ENCODE measurements around the gene IPPK.

The IPPK gene

GRCh38 chr9:92657296-92658094, 12.4 kb downstream of the IPPK start:
- no peak for DNase-seq (ENCODE audit: low read depth, low spot score)

DNA sequence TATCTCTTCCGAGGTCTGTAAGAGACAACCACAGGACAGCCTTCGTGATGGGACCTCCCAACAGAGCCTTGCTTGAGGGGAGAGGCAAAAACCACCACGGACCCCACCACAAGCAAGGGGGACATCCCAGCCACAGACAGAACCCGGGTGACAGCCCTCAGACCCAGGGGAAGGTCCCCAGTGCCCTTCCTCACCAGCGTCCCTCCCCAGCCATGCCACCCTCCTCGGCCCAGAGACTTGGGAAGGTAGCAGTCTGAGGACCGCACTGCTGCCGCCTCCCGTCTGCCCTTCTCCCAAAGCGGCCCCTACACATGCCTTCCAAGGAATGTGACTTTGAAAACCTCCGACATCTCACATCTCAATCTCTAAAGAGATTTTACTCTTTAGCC, 13.4 kb downstream of the IPPK start:
- no peak for DNase-seq (ENCODE audit: low read depth, low spot score)

- no peak for DNase-seq (ENCODE audit: low read depth, low spot score)
Observed at GRCh38 chr9:92655896-92656536, 13.9 kb downstream of the IPPK start.

GRCh38 chr9:92655366-92655765, 14.6 kb downstream of the IPPK start:
- no peak for DNase-seq (ENCODE audit: low read depth, low spot score)

DNA sequence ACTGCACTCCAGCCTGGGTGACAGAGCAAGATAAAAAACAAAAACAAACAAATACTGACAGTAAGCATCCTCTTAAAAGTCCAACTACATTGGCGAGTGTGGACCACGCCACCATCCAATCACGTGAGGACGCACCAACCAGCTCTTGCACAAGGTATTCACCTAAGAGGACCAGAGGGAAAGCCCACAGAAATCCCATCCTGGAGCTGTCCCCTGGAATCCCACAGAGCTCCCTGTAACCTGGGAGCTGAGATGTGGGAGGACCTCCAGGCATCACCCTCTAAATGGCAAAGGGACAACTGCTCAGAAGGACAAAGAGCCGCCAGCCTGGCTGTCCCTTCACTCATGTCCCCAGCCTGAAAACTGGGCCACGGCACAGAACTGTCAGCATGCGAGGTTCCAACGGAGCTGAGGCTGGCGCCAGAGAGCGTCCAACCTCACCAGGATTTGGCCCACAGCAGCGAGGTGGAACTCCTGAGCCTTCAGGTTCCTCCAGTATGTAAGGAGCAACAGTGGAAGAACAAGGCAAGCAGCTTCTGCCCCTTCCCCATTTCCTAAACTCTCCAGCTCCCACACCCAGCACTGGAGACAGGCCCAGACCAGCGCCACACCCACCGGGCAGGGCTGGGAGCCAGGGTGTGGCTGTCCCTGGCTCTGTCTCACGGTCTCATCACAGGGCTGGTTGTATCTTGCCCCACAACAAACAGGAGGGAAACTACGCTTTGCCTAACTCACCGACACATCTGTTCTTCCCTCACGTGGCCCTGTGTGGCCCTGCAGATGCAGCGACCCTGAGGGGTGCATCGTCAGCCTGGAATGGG, 15.2 kb downstream of the IPPK start:
- DNase-seq (ENCODE audit: low read depth, low spot score), result no peak

GRCh38 chr9:92652461-92652860, 17.5 kb downstream of the IPPK start:
- DNase-seq (ENCODE audit: low read depth, low spot score), result no peak

GRCh38 chr9:92650839-92651621, 18.9 kb downstream of the IPPK start:
- no peak for DNase-seq (ENCODE audit: low read depth, low spot score)

DNA sequence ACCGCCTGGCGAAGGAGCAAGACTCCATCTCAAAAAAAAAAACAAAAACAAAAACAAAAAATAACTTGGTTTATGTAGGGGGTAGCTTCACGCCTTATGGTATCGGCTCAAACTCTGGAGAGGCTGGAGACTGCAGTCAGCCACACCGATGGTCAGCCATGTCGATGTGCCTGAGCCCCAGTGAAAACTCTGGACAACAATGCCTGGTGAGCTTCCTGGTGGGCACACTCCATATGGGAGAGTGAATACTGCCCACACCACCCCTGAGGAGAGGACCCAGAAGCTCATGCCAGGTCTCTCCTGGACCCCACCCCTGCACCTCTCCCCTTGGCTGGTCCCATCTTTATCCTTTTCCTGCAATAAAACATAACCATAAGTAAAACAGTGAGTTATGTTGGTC, 19.6 kb downstream of the IPPK start:
- DNase-seq (ENCODE audit: low read depth, low spot score), result no peak

GRCh38 chr9:92649007-92649406, 20.9 kb downstream of the IPPK start:
- DNase-seq (ENCODE audit: low read depth, low spot score), result no peak

GRCh38 chr9:92648474-92648971, 21.4 kb downstream of the IPPK start:
- no peak for DNase-seq (ENCODE audit: low read depth, low spot score)

DNA sequence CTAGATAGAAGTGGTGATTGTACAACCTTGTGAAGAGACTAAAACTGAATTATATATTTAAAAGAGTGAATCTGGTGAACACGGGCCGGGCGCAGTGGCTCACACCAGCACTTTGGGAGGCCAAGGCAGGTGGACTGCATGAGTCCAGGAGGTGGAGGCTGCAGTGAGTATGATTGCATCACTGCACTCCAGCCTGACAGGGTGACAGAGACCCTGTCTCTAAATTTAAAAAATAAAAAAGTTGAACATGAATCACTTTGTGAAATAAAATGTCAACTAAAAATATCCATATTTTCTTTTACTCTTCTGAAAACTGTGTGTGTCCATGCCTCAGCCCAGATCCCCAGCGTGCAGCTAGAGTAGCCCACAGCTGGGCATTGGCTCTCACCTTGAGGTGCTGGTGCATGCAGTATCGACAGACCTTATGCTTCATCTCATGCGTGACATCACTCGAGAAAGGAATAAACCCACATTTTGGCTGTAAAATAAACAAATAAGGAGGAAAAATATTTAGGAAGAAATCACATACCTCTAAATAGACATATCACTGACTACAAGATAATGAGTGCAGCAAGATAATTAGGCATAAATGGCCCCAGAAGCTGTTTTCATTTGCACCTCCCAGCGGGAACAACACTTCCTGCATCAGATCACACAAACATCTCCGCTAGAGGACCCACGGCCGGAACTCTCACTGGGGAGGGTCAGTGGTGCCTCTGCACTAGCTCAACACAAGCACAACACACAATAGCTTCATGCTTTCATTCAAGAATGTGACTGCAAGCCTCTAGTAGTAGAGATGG, 22.1 kb downstream of the IPPK start:
- no peak for DNase-seq (ENCODE audit: low read depth, low spot score)

- no peak for DNase-seq (ENCODE audit: low read depth, low spot score)
Observed at GRCh38 chr9:92645041-92645440, 24.9 kb downstream of the IPPK start.

- DNase-seq (ENCODE audit: low read depth, low spot score), result no peak
Observed at GRCh38 chr9:92644278-92644677, 25.7 kb downstream of the IPPK start.

- no peak for DNase-seq (ENCODE audit: low read depth, low spot score)
Observed at GRCh38 chr9:92642564-92642963, 27.4 kb downstream of the IPPK start.

DNA sequence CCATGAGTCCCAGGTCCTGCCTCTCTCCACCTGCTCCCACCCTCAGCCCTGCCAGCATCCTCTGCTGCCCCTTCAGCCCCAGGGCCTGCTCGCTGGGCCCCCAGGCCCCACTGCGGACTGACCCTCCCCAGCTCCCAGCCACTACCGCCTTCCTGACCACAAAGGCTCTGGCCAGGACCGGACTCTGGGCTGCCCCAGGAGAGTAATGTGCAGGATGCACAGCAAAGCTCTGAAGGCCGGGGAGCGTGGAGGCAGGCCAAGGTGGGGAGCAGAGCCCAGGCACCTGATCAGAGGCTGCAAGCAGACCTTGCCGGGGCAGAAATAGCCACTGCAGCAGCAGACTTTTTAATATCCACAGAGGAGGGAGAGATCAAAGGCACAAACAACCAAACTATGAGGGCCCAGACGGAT, 27.9 kb downstream of the IPPK start:
- DNase-seq (ENCODE audit: low read depth, low spot score), result no peak

- no peak for DNase-seq (ENCODE audit: low read depth, low spot score)
Observed at GRCh38 chr9:92641092-92641809, 28.7 kb downstream of the IPPK start.

DNA sequence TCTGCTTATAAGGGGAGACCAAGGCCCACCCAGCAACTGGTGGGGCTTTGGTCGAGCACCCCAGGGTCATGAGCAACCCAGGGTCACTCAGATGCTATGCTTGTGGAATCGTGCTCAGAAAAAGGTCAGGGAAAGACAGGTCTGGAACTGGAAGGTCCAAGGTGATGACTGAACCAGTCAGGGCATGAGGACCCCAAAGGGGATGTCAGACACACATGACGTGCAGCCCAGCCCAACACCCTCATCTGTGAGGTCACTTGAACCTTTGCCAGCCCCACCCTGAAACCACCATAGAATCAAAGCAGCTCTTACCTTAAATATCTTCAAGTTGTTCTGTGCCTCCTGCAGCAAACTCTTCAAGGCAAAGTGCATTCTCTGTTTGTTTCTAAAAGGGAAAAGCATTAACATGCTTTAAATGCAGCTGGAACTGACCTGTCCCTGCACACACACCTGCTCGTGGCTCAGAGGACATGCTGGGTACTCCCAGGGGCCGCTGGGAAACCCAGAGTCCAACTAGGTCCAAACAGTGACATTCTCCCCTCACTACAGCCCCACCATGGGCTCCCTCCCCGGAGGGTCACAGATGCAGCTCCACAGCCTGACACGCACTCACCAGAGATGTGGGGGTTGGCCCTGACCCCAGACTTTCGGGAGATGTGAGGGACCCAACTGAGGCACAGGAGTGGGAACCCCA, 29.4 kb downstream of the IPPK start:
- no peak for DNase-seq (ENCODE audit: low read depth, low spot score)

DNA sequence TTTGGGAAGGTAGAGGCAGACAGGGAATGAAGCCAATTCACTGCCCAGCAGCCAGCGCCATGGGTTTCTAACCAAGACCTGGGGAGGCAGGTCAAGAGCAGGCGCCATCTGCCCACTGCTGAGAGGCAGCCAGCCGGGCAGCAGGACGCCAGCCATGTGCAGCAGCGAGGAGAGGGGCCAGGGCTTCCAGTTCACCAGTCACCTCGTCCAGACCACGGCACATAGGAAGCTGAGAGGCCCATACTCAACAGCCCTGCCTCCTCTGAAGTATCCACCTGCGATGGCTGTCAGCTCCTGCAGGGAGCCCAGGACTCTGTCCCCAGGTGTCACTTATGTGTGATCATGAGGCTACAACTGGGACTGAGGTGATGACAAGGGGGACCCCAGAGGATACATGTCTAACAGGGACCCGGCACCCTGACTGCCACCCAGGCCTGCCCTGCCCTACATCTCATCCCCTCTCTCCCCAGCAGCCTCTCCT, 30.1 kb downstream of the IPPK start:
- DNase-seq (ENCODE audit: low read depth, low spot score), result no peak

GRCh38 chr9:92639124-92639523, 30.8 kb downstream of the IPPK start:
- DNase-seq (ENCODE audit: low read depth, low spot score), result no peak
